GM12878 (cell line): ENCODE results near the gene CSAD. TPM values are rescaled to one million over a fixed set of nuclear protein-coding genes. Genes with fewer than 3 reads are reported as not detected.

Source experiments
- ATAC-seq: fragments of 200-7000 bp; cut with Tn5 transposase; 3 replicates; pipeline ENCODE4 v1.9.1; 2020; ENCODE audit warnings: mild to moderate bottlenecking, moderate library complexity
- BruUV-seq: library from RNA; stranded (reverse); fragments of 400-500 nt; replicated peaks from 2 replicates; lab custom pipeline; 2021; lab: Mats Ljungman, UMichigan
- CTCF ChIA-PET: fragments of 300-600 bp; sonication (Branson Sonifier 250); formaldehyde crosslinking; extraction: SDS; loops from one replicate; lab custom pipeline; 2021; ENCODE audit warnings: inconsistent platforms; lab: Yijun Ruan, JAX
- POLR2A ChIA-PET: fragments of 350-600 bp; formaldehyde crosslinking; extraction: SDS; loops from one replicate; lab custom pipeline; 2021; ENCODE audit warnings: inconsistent platforms; lab: Charles Lee
- RAD21 ChIA-PET: fragments of 300-600 bp; sonication (Branson Sonifier 250); formaldehyde crosslinking; loops from one replicate; lab custom pipeline; 2023; ENCODE audit warnings: antibody characterized with exemption; ENCODE audit not compliant: unreplicated experiment; lab: Charles Lee
- SMC1A ChIA-PET: fragments of 300-600 bp; sonication (Branson Sonifier 250); formaldehyde crosslinking; loops from one replicate; lab custom pipeline; 2023; ENCODE audit not compliant: unreplicated experiment, uncharacterized antibody; lab: Charles Lee
- DNase-seq: peaks from one replicate; pipeline ENCODE4 v3.0.0-alpha.2; 2011; ENCODE audit warnings: low read depth, low spot score
- FAIRE-seq: peaks from 3 replicates; lab custom pipeline; 2011; peaks lifted over from hg19 to GRCh38; lab: Jason Lieb, UNC
- H2AFZ ChIP-seq: 2 replicates; pipeline ENCODE4 v1.6.0; 2011; ENCODE audit warnings: low read depth, low read length, control low read depth; ENCODE audit not compliant: control insufficient read depth
- H3K27ac ChIP-seq: 2 replicates; pipeline ENCODE4 v1.5.1; 2011; ENCODE audit warnings: control low read depth; ENCODE audit not compliant: control insufficient read depth, insufficient read depth
- H3K27me3 ChIP-seq, 2 experiments: replicated peaks in 1 of 2; 2 replicates each; pipeline versions ENCODE4 v1.6.0 to v1.6.1; 2011; ENCODE audit warnings: low read length in 1 of 2; ENCODE audit not compliant: control insufficient read depth in 2 of 2, insufficient read depth in 2 of 2
- H3K36me3 ChIP-seq, 2 experiments: 2 replicates each; pipeline ENCODE4 v1.5.1; 2011; ENCODE audit warnings: low read length in 1 of 2; ENCODE audit not compliant: control insufficient read depth in 2 of 2, insufficient read depth in 2 of 2
- H3K4me1 ChIP-seq: 2 replicates; pipeline ENCODE4 v1.6.1; 2011; ENCODE audit warnings: mild to moderate bottlenecking, low read length, moderate library complexity, mixed read lengths; ENCODE audit not compliant: control insufficient read depth, insufficient read depth
- H3K4me2 ChIP-seq: 2 replicates; pipeline ENCODE4 v1.6.0; 2011; ENCODE audit warnings: control low read depth; ENCODE audit not compliant: control insufficient read depth, insufficient read depth
- H3K4me3 ChIP-seq: fragments of 200-600 bp; sonication (generic); 2 replicates; pipeline ENCODE4 v1.5.1; 2016
- H3K79me2 ChIP-seq: 2 replicates; pipeline ENCODE4 v1.6.0; 2011; ENCODE audit warnings: low read length; ENCODE audit not compliant: control insufficient read depth, insufficient read depth
- H3K9ac ChIP-seq: 2 replicates; pipeline ENCODE4 v1.8.0; 2011; ENCODE audit warnings: low read length, control low read depth, mixed read lengths; ENCODE audit not compliant: control insufficient read depth, insufficient read depth
- H3K9me3 ChIP-seq: replicated peaks from 3 replicates; pipeline ENCODE4 v1.5.1; 2011; ENCODE audit warnings: mild to moderate bottlenecking, low read length; ENCODE audit not compliant: control insufficient read depth, insufficient read depth
- H4K20me1 ChIP-seq: 2 replicates; pipeline ENCODE4 v1.6.0; 2011; ENCODE audit not compliant: control insufficient read depth, insufficient read depth
- BMI1 ChIP-seq: fragments of 450-650 bp; IDR thresholded peaks from 2 replicates; pipeline ENCODE4 v1.6.1; 2016; ENCODE audit warnings: mild to moderate bottlenecking, moderate library complexity, borderline replicate concordance
- CREB1 ChIP-seq: IDR thresholded peaks from 2 replicates; pipeline ENCODE4 v1.6.1; 2012; ENCODE audit warnings: low read depth, mild to moderate bottlenecking, inconsistent platforms
- HDGF ChIP-seq: fragments of 450-650 bp; IDR thresholded peaks from 2 replicates; pipeline ENCODE4 v1.6.1; 2016; ENCODE audit warnings: antibody characterized with exemption
- NR2C1 ChIP-seq: fragments of 450-650 bp; IDR thresholded peaks from 2 replicates; pipeline ENCODE4 v1.6.1; 2017; ENCODE audit warnings: antibody characterized with exemption, mild to moderate bottlenecking, moderate library complexity
- PAX8 ChIP-seq: fragments of 450-650 bp; IDR thresholded peaks from 2 replicates; pipeline ENCODE4 v1.6.1; 2017; ENCODE audit warnings: mild to moderate bottlenecking, moderate library complexity
- SIN3A ChIP-seq: IDR thresholded peaks from 2 replicates; pipeline ENCODE4 v1.6.1; 2012; ENCODE audit warnings: low read depth, low read length, improper control_type of control experiment
- SMAD5 ChIP-seq: IDR thresholded peaks from 2 replicates; pipeline ENCODE4 v1.6.1; 2016; ENCODE audit warnings: antibody characterized with exemption, low read depth
- SMC3 ChIP-seq: IDR thresholded peaks from 2 replicates; pipeline ENCODE4 v1.6.1; 2011; ENCODE audit warnings: low read length, improper control_type of control experiment, borderline replicate concordance
- SP1 ChIP-seq: IDR thresholded peaks from one replicate; pipeline ENCODE4 v1.6.1; 2011; ENCODE audit warnings: low read depth, low read length
- SREBF2 ChIP-seq: IDR thresholded peaks from 2 replicates; pipeline ENCODE4 v1.6.1; 2012; ENCODE audit warnings: mild to moderate bottlenecking, low read length
- SUPT20H ChIP-seq: IDR thresholded peaks from 2 replicates; pipeline ENCODE4 v1.6.1; 2011; ENCODE audit warnings: low read depth, mild to moderate bottlenecking, low read length, moderate library complexity, borderline replicate concordance; ENCODE audit not compliant: control insufficient read depth
- TCF3 ChIP-seq: IDR thresholded peaks from 2 replicates; pipeline ENCODE4 v1.6.1; 2012; ENCODE audit warnings: low read depth, mild to moderate bottlenecking, low read length, borderline replicate concordance; ENCODE audit not compliant: insufficient read depth
- ZNF592 ChIP-seq: fragments of 450-650 bp; IDR thresholded peaks from 2 replicates; pipeline ENCODE4 v1.6.1; 2017; ENCODE audit warnings: mild to moderate bottlenecking, moderate library complexity
- WGBS: methylation state at CpG from one replicate; pipeline ENCODE4 v1.1.6; 2016; ENCODE audit warnings: low lambda C conversion rate; ENCODE audit not compliant: insufficient replicate concordance, insufficient coverage; ENCODE audit errors: missing lambda C conversion rate; 5-methylcytosine and 5-hydroxymethylcytosine counted together
- in situ Hi-C: fragments of 300-500 bp; cut with MboI; formaldehyde crosslinking; loops from 9 replicates; pipeline ENCODE4 v1.14.3; 2018; ENCODE audit warnings: mixed read lengths
- intact Hi-C: fragments of 100-400 bp; cut with micrococcal nuclease; formaldehyde crosslinking; loops from one replicate; pipeline ENCODE4 v1.14.2; 2022; ENCODE audit not compliant: unreplicated experiment
- polyA plus RNA-seq, 11 experiments: library from polyadenylated mRNA; depleted of rRNA in 4 of 11; unstranded in 6 of 11; stranded (reverse) in 5 of 11; fragments of >200 nt; fragmentation: Nextera tagmentation in 4 of 11; fragmentation: Illumina TruSeq in 1 of 11; extraction: Ambion mirVana in 4 of 11; extraction: Trizol in 1 of 11; gene quantifications; 1 replicate in 1 of 11; 2 replicates in 10 of 11; pipeline versions ENCODE4 v1.2.1 to v1.2.3, GENCODE V29; 2011 to 2016; ENCODE audit warnings: inconsistent platforms in 2 of 11, missing spikeins in 2 of 11, low read depth in 1 of 11
- total RNA-seq, 4 experiments: library from RNA; depleted of rRNA in 3 of 4; stranded (reverse); fragments of >200 nt in 3 of 4; fragmentation: Illumina TruSeq in 1 of 4; extraction: Trizol in 1 of 4; gene quantifications; 2 replicates each; pipeline versions ENCODE4 v1.2.1 to v1.2.3, GENCODE V29; 2013 to 2021
- TF ChIP-seq, protein P1 (sequence below): fragments of 450-650 bp; formaldehyde crosslinking; IDR thresholded peaks from 2 replicates; pipeline ENCODE4 v1.5.0; 2022; ENCODE audit warnings: mild to moderate bottlenecking, missing genetic modification characterization

CSAD gene
- total and polyA plus RNA-seq, 10 of the 15 experiments (the other 5 are each of a cell fraction or from before 2014, with no cell fraction given) = 1.1 to 20.4 (median 6.2) TPM

- TF ChIP-seq, protein P1, sequence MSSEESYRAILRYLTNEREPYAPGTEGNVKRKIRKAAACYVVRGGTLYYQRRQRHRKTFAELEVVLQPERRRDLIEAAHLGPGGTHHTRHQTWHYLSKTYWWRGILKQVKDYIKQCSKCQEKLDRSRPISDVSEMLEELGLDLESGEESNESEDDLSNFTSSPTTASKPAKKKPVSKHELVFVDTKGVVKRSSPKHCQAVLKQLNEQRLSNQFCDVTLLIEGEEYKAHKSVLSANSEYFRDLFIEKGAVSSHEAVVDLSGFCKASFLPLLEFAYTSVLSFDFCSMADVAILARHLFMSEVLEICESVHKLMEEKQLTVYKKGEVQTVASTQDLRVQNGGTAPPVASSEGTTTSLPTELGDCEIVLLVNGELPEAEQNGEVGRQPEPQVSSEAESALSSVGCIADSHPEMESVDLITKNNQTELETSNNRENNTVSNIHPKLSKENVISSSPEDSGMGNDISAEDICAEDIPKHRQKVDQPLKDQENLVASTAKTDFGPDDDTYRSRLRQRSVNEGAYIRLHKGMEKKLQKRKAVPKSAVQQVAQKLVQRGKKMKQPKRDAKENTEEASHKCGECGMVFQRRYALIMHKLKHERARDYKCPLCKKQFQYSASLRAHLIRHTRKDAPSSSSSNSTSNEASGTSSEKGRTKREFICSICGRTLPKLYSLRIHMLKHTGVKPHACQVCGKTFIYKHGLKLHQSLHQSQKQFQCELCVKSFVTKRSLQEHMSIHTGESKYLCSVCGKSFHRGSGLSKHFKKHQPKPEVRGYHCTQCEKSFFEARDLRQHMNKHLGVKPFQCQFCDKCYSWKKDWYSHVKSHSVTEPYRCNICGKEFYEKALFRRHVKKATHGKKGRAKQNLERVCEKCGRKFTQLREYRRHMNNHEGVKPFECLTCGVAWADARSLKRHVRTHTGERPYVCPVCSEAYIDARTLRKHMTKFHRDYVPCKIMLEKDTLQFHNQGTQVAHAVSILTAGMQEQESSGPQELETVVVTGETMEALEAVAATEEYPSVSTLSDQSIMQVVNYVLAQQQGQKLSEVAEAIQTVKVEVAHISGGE (CRISPR knock-in tag) = no peak
Measured at GRCh38 chr12:53229454-53229853, 48.7 kb upstream of the CSAD start (continued).

- DNase-seq (no peak), FAIRE-seq (no peak), ATAC-seq (no peak)
- Histone ChIP-seq H3K9ac (no peak overlapping the region), H3K27ac (no peak overlapping the region), H3K27me3 (peaks cover 0 to 3% of the 10 kb centered on the region in 2 experiments; a peak in 2 of 4 replicates), H3K9me3 (no peaks in the 10 kb centered on the region), H3K4me1 (peaks cover 6% of the 10 kb centered on the region), H4K20me1 (no peaks in the 10 kb centered on the region), H2AFZ (no peak overlapping the region), H3K79me2 (no peaks in the 10 kb centered on the region), H3K4me2 (no peak overlapping the region), H3K36me3 (no peaks in the 10 kb centered on the region), H3K4me3 (no peak overlapping the region)
- ChIA-PET SMC1A (interaction anchor here (1.3 kb wide), 1 partner anchor 11 kb away, joined by 3 read pairs; no protein-coding TSS in a partner anchor), POLR2A (interaction anchor here (0.7 kb wide), 1 partner anchor 143 kb away, joined by 3 read pairs; no protein-coding TSS in a partner anchor), CTCF (no interaction called here), RAD21 (no interaction called here)
- intact Hi-C loops = no loop called here
- 23% methylated on average over 1 of the region's 1 CpG for whole genome bisulfite sequencing
- in situ Hi-C loops = no loop called here
- no TSS peak for BruUV-seq
- TF ChIP-seq ZNF592 (no peak), SMC3 (no peak), SP1 (no peak), BMI1 (no peak), CREB1 (no peak), SREBF2 (no peak), SIN3A (no peak), HDGF (no peak), PAX8 (no peak), SUPT20H (no peak), TCF3 (no peak), SMAD5 (no peak), NR2C1 (no peak)
Measured at GRCh38 chr12:53227836-53228235, 47.1 kb upstream of the CSAD start.
